ENCODE measurements around the gene GALK2. TPM values are rescaled to one million over a fixed set of nuclear protein-coding genes. Genes with fewer than 3 reads are reported as not detected.

Gene GALK2
- total RNA-seq, 4 donors from 2014 or later, result 14.7 to 37.1 (median 24.0) TPM

DNA sequence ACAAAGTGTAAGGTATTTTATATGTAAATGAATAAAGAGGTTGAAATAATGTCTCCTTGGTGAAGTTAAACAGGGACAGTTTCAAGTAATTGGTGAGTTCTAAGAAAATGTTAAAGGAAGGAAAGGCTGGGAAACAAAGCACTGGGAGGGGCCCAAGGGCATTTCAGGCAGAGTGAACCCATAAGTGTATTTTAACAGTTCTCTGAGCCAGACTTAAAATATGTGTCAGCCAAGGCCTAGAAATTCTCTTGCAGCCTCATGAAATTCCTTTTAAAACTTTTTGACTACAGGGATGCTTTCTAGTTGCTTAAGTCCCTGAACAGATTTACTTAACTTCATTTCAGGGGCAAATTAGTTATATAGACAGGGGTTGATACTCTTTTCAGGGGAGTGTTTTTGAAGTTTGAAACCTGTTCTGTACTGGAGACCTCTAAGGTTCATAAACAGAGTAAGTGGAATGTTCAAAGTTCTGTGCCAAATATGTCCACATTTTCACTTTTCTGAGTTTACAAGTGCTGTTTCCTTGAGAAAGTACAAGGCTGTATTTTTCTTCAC, 77.6 kb downstream of the GALK2 start:
- TF ChIP-seq, protein P1, sequence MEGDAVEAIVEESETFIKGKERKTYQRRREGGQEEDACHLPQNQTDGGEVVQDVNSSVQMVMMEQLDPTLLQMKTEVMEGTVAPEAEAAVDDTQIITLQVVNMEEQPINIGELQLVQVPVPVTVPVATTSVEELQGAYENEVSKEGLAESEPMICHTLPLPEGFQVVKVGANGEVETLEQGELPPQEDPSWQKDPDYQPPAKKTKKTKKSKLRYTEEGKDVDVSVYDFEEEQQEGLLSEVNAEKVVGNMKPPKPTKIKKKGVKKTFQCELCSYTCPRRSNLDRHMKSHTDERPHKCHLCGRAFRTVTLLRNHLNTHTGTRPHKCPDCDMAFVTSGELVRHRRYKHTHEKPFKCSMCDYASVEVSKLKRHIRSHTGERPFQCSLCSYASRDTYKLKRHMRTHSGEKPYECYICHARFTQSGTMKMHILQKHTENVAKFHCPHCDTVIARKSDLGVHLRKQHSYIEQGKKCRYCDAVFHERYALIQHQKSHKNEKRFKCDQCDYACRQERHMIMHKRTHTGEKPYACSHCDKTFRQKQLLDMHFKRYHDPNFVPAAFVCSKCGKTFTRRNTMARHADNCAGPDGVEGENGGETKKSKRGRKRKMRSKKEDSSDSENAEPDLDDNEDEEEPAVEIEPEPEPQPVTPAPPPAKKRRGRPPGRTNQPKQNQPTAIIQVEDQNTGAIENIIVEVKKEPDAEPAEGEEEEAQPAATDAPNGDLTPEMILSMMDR (IDR thresholded peaks at IDR 0.05; ENCODE audit: low read depth), result no peak

DNA sequence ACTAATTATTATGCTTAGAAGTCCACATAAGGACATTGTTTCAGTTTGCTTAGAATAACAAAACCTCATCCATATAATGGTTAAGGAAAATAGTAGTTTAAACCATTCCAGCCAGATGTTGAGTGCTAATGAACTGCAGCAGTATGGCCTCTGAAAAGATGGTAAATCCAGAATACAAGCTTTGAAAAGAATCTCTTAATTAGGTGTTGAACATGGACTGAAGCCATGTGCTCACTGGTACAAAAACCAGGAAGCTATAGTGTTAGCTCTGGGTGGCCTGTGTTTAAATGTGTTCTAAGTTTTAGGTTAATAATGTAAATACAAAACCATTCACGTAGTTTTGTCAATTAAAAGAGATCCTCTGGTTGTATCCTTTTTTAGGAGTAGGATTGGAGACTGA, 78.2 kb downstream of the GALK2 start:
- TF ChIP-seq, protein P1 (IDR thresholded peaks at IDR 0.05; ENCODE audit: low read depth), result no peak

DNA sequence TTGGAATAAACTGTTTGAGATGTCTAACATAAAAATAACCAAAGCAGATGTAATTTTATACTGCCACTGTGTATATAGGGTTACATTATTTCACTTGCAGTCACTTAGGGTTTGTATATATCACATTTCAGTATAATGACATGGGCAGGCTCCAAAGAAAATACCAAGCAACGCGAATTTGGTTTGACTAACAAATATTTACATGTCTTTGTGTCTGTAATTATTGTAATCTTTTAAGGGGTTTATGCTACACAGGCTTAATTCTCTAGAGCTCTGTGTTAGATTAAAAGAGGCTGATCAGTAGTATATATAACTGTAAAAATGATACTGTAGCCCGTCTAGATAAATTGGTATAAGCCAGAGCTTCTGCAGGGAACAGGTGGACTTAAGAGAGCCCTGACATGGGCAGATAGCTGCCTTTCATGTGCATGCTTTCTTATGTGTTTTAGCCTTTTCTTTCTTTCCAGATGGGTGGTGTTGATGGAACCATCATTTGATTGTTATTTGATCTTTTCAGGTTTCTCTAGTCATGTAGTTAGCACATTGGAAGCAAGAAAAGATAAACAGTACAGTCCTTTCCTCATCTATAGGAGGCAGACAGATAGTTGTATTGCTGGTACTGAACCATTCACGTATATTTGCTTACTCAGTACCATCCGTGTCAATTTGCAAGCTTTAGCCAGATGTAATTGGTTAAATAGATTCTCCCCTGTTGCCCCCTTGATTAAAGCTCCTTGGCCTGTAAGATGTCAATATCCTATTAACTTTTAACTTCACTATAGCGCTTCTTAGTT, 86.1 kb downstream of the GALK2 start:
- TF ChIP-seq, protein P1 (IDR thresholded peaks at IDR 0.05; ENCODE audit: low read depth), result no peak

DNA sequence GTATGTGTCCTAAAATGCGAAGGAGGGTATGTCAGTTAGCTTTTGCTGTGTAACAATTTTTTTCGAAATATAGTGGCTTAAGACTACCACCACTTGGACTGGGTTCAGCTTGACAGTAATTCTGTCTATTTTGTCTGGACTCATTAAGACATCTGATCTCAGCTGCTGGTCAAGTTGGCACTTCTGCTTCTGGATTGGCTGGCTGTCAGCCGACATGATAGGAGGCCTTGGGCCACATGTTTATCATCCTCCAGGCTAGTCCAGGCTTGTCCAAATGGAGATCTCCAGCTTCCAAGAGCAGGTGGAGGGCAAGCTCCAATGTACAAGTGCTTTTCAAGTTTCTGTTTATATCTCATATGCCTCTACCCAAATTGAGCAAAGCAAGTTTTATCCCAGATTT, 95.9 kb downstream of the GALK2 start:
- TF ChIP-seq, protein P1 (IDR thresholded peaks at IDR 0.05; ENCODE audit: low read depth), result no peak

DNA sequence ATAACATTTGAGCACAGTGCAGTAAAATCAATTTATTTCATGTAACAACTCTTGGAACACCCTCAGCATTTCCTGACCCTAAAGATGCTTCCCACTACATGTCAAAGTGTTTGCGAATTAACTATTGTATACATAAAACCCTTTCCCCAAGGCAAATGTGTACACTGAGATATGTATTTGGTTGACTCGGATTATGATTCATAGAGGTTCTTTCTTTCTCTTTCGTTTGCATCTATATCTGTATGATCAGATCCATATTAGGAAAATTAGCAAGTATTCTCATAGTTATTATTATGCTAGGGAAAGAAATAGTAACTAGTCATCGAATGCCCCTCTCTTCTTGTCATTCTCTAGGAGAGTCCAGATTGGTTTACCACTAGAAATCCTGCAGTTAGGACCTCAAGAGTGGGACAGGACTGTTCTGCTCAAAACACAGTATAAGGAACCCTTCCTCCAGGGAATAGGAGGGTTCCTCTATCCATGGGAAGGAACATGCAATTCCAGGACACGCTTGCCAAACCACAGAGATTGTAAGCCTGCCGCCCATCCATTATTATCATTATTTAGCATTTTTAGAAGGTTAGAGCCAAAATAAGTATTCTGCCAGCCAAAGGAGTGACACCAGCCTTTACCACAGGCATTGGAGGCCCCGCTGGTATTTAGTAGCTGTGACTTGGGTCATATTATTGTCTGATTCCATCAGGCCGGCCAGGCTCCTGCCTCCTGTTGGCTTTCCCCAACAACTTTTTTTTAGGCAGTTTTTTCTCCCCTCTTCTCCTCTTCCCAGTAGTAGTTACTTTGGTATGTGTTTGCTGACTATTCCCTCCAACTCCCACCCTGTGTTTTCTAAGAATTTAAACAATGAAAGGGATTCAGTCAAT, 100.7 kb downstream of the GALK2 start:
- TF ChIP-seq, protein P1 (IDR thresholded peaks at IDR 0.05; ENCODE audit: low read depth), result no peak

DNA sequence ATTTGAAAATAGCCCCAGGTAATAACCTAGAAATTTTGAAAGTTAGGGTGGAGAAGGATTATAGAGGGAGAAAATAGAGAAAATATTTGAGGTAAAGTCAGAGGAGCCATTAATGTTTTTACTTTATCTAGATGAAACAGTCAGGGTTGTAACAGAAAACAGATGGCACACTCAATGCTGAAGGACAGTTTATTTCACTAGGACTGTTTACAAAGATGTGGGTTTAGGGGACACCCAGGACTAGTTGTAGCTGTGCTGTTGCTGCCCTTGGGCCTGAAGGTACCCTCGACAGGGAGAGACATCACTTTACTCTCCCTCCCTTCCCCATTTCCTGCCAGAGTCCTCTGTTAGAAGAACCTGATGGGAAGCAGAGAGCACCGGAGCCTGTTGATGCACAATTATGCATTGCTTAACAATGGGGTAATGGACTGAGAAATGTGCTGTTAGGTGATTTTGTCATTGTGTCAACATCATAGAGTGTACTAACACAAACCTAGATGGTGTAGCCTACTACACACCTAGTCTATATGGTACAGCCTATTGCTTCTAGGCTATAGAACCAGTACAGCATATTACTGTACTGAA, 103.8 kb downstream of the GALK2 start:
- TF ChIP-seq, protein P1 (IDR thresholded peaks at IDR 0.05; ENCODE audit: low read depth), result no peak

All from subcutaneous adipose tissue (tissue), 4 donors.